Liver (tissue), 3 donors: ENCODE measurements around the gene ZNF587.

Source experiments
- SP1 ChIP-seq: IDR thresholded peaks from 2 replicates; pipeline ENCODE4 v1.6.1; 2018; ENCODE audit warnings: antibody characterized with exemption, mild to moderate bottlenecking
- TF ChIP-seq, protein P1 (sequence below): fragments of 150-350 bp; IDR thresholded peaks from 2 replicates; pipeline ENCODE4 v1.5.1; 2017; ENCODE audit warnings: improper control_type of control experiment, low read depth, low read length; ENCODE audit not compliant: missing input control
- donor health status: healthy.
- donor health status: healthy.

DNA sequence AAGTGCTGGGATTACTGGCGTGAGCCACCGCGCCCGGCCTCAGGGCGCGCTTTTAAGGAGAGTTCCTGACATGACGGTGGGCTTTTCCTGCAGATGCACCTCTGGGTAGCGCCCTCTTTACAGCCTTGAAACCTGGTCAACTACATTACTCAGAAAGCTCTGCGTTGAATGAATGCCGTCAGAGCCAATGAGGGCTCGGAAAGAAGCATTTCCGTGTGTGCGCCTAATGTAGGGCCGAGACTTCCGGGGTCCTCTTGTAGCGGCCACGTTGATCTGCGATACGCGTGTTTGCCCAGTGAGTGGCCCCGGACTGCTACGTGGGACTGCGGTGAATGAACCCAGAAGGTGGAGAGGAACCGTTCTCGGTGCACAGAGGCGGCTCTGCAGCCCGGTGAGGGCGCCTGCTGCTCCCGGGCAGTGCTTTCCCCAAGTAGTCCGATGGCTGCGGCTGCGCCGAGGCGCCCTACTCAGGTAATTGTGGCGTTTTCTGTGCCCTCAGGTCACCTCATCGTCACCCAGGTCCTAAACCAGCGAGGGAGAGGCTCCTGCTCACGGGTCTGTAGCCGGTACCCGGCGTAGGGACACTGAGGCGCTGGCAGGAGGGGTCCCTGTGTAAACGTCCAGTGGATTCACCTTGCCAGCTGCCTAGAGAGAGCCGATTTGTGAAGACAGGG, 30.0 kb upstream of the ZNF587 start:
- TF ChIP-seq, protein P1, sequence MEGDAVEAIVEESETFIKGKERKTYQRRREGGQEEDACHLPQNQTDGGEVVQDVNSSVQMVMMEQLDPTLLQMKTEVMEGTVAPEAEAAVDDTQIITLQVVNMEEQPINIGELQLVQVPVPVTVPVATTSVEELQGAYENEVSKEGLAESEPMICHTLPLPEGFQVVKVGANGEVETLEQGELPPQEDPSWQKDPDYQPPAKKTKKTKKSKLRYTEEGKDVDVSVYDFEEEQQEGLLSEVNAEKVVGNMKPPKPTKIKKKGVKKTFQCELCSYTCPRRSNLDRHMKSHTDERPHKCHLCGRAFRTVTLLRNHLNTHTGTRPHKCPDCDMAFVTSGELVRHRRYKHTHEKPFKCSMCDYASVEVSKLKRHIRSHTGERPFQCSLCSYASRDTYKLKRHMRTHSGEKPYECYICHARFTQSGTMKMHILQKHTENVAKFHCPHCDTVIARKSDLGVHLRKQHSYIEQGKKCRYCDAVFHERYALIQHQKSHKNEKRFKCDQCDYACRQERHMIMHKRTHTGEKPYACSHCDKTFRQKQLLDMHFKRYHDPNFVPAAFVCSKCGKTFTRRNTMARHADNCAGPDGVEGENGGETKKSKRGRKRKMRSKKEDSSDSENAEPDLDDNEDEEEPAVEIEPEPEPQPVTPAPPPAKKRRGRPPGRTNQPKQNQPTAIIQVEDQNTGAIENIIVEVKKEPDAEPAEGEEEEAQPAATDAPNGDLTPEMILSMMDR = no peak
- TF ChIP-seq SP1 = peak; percentile 61
